Neural cell (in vitro differentiated cells): ENCODE results near the gene PANK1. TPM values are rescaled to one million over a fixed set of nuclear protein-coding genes. Genes with fewer than 3 reads are reported as not detected.

Experiments
- H2AFZ ChIP-seq: fragments of 200-600, 300-800 bp; sonication (generic), shearing (Covaris generic); 2 replicates; pipeline ENCODE4 v1.6.0; 2014; ENCODE audit warnings: low read depth, mild to moderate bottlenecking, antibody characterized with exemption, low read length, moderate library complexity
- H3F3A ChIP-seq: fragments of 200-600 bp; shearing (Covaris generic); 2 replicates; pipeline ENCODE4 v1.6.1; 2016; ENCODE audit warnings: mild to moderate bottlenecking, moderate library complexity, mixed read lengths, antibody characterized with exemption, low read length; ENCODE audit not compliant: insufficient read depth, poor library complexity, severe bottlenecking
- H3K27ac ChIP-seq: fragments of 200-600, 300-800 bp; sonication (generic), shearing (Covaris generic); 2 replicates; pipeline ENCODE4 v1.5.1; 2014; ENCODE audit warnings: mild to moderate bottlenecking, low read length, moderate library complexity
- H3K27me3 ChIP-seq: fragments of 300-800, 200-600 bp; sonication (generic), shearing (Covaris generic); 2 replicates; pipeline ENCODE4 v1.6.0; 2014; ENCODE audit warnings: mild to moderate bottlenecking, low read depth, low read length, moderate library complexity; ENCODE audit not compliant: insufficient read depth
- H3K36me3 ChIP-seq: fragments of 300-800, 200-600 bp; sonication (generic), shearing (Covaris generic); 2 replicates; pipeline ENCODE4 v1.5.1; 2014; ENCODE audit warnings: mild to moderate bottlenecking, antibody characterized with exemption, low read length, moderate library complexity; ENCODE audit not compliant: insufficient read depth
- H3K4me2 ChIP-seq: fragments of 300-800, 200-600 bp; sonication (generic), shearing (Covaris generic); 2 replicates; pipeline ENCODE4 v1.6.0; 2014; ENCODE audit warnings: mild to moderate bottlenecking, low read length
- H3K4me3 ChIP-seq: fragments of 300-800, 200-600 bp; sonication (generic), shearing (Covaris generic); 2 replicates; pipeline ENCODE4 v1.5.1; 2014; ENCODE audit warnings: mild to moderate bottlenecking, low read length, moderate library complexity
- H3K79me2 ChIP-seq: fragments of 200-600 bp; shearing (Covaris generic); replicated peaks from 2 replicates; pipeline ENCODE4 v1.6.0; 2014; ENCODE audit warnings: mild to moderate bottlenecking, low read length, moderate library complexity; ENCODE audit not compliant: insufficient read depth
- H3K9ac ChIP-seq: fragments of 300-800, 200-600 bp; sonication (generic), shearing (Covaris generic); 2 replicates; pipeline ENCODE4 v1.6.1; 2016; ENCODE audit warnings: mild to moderate bottlenecking, low read length, mixed read lengths
- H3K9me2 ChIP-seq: fragments of 200-600 bp; shearing (Covaris generic); 2 replicates; pipeline ENCODE4 v1.6.1; 2016; ENCODE audit warnings: mild to moderate bottlenecking, low read length, mixed read lengths; ENCODE audit not compliant: insufficient read depth
- H3K9me3 ChIP-seq: fragments of 200-600, 300-800 bp; sonication (generic), shearing (Covaris generic); 2 replicates; pipeline ENCODE4 v1.6.1; 2016; ENCODE audit warnings: mild to moderate bottlenecking, mixed run types, low read length, moderate library complexity, mixed read lengths
- H4K20me1 ChIP-seq: fragments of 200-600 bp; shearing (Covaris generic); 2 replicates; pipeline ENCODE4 v1.6.1; 2016; ENCODE audit warnings: mild to moderate bottlenecking, mixed run types; ENCODE audit not compliant: insufficient read depth
- EP300 ChIP-seq: fragments of 450-650 bp; conservative IDR thresholded peaks from 2 replicates; pipeline ENCODE4 v1.6.1; 2014; ENCODE audit warnings: antibody characterized with exemption, mild to moderate bottlenecking, moderate library complexity; ENCODE audit not compliant: poor library complexity, severe bottlenecking
- EZH2 ChIP-seq: fragments of 200-600, 300-800 bp; shearing (Covaris generic), sonication (generic); IDR thresholded peaks from 2 replicates; pipeline ENCODE4 v1.6.1; 2014; ENCODE audit warnings: antibody characterized with exemption, low read length, borderline replicate concordance, mild to moderate bottlenecking; ENCODE audit not compliant: insufficient read depth, poor library complexity, severe bottlenecking
- MXI1 ChIP-seq: fragments of 450-650 bp; conservative IDR thresholded peaks from 2 replicates; pipeline ENCODE4 v1.6.1; 2014; ENCODE audit warnings: antibody characterized with exemption, mild to moderate bottlenecking; ENCODE audit not compliant: poor library complexity, severe bottlenecking
- POLR2AphosphoS5 ChIP-seq: IDR thresholded peaks from 2 replicates; pipeline ENCODE4 v1.6.1; 2012
- RAD21 ChIP-seq: fragments of 450-650 bp; conservative IDR thresholded peaks from 2 replicates; pipeline ENCODE4 v1.6.1; 2014; ENCODE audit warnings: antibody characterized with exemption, mild to moderate bottlenecking, moderate library complexity
- SMC3 ChIP-seq: fragments of 450-650 bp; conservative IDR thresholded peaks from 2 replicates; pipeline ENCODE4 v1.6.1; 2014; ENCODE audit warnings: antibody characterized with exemption, mild to moderate bottlenecking, moderate library complexity; ENCODE audit not compliant: poor library complexity
- TAF1 ChIP-seq: IDR thresholded peaks from 2 replicates; pipeline ENCODE4 v1.6.1; 2012; ENCODE audit warnings: low read depth
- polyA plus RNA-seq: library from polyadenylated mRNA; depleted of rRNA; stranded (reverse); fragments of >200 nt; gene quantifications from 2 replicates; pipeline ENCODE4 v1.2.3, GENCODE V29; 2014
- TF ChIP-seq, protein P1 (sequence below): IDR thresholded peaks from 2 replicates; pipeline ENCODE4 v1.6.1; 2012; ENCODE audit warnings: borderline replicate concordance
- TF ChIP-seq, protein P2 (sequence below): fragments of 450-650 bp; IDR thresholded peaks from 2 replicates; pipeline ENCODE4 v1.5.1; 2014; ENCODE audit warnings: antibody characterized with exemption, mild to moderate bottlenecking, moderate library complexity; ENCODE audit not compliant: poor library complexity, severe bottlenecking

PANK1 gene
- polyA plus RNA-seq, 1 donor from 2014 or later = 15.4 TPM

DNA sequence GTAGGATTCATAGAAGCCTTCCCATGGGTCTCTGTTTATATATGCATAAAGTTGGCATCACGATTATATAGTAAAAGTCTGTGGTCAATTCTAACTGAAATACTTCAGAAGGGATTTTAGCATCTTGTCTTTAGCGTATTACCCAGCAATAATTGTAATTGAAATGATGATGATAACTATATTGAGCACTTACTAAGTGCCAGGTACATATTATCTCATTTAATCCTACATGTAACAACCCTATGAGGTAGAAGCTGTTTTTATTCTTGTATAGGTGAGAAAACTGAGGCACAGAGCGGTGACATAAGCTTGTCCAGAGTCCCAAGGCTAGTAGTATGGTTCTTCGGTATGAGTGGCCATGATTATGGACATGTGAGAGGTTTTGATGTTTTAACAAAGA is 33.8 kb downstream of the PANK1 start:
- Histone ChIP-seq H2AFZ (no peak overlapping the region), H3K4me2 (no peak overlapping the region), H4K20me1 (no peaks in the 10 kb centered on the region), H3K27me3 (no peaks in the 10 kb centered on the region), H3F3A (no peaks in the 10 kb centered on the region), H3K9me2 (no peaks in the 10 kb centered on the region), H3K79me2 (peaks cover 2% of the 10 kb centered on the region), H3K27ac (no peak overlapping the region), H3K9me3 (no peaks in the 10 kb centered on the region), H3K9ac (no peak overlapping the region), H3K4me3 (no peak overlapping the region), H3K36me3 (no peaks in the 10 kb centered on the region)
- TF ChIP-seq, protein P1, sequence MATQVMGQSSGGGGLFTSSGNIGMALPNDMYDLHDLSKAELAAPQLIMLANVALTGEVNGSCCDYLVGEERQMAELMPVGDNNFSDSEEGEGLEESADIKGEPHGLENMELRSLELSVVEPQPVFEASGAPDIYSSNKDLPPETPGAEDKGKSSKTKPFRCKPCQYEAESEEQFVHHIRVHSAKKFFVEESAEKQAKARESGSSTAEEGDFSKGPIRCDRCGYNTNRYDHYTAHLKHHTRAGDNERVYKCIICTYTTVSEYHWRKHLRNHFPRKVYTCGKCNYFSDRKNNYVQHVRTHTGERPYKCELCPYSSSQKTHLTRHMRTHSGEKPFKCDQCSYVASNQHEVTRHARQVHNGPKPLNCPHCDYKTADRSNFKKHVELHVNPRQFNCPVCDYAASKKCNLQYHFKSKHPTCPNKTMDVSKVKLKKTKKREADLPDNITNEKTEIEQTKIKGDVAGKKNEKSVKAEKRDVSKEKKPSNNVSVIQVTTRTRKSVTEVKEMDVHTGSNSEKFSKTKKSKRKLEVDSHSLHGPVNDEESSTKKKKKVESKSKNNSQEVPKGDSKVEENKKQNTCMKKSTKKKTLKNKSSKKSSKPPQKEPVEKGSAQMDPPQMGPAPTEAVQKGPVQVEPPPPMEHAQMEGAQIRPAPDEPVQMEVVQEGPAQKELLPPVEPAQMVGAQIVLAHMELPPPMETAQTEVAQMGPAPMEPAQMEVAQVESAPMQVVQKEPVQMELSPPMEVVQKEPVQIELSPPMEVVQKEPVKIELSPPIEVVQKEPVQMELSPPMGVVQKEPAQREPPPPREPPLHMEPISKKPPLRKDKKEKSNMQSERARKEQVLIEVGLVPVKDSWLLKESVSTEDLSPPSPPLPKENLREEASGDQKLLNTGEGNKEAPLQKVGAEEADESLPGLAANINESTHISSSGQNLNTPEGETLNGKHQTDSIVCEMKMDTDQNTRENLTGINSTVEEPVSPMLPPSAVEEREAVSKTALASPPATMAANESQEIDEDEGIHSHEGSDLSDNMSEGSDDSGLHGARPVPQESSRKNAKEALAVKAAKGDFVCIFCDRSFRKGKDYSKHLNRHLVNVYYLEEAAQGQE = no peak

DNA sequence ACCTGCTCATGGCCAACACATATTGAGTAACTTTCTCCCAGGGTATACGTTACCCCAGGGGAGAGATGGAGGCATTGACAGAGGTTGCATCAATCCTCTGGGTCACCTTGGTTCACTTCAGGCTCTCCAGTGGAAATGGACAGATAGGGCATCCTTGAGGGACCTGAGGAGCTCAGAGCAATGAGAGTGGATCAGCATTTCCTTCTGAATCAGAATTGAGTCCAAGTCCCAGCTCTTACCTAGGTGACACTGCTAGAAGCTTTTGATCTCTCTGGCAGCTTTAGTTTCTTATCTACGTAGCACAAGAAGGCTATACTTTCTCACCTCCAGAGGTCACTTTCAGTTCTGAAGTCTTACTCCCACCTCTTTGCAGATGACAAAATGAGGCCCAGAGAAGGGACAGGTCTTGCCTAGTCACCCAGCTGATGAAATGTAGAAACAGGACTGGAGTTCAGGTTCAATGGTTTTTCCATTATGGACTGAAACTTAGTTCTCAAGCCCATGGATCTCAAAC is 35.2 kb downstream of the PANK1 start:
- H3K4me2 ChIP-seq = no peak overlapping the region
- TF ChIP-seq MXI1 = no peak
- no peak for TF ChIP-seq RAD21
- TF ChIP-seq EP300 = no peak
- no peak for TF ChIP-seq SMC3
- TF ChIP-seq, protein P2, sequence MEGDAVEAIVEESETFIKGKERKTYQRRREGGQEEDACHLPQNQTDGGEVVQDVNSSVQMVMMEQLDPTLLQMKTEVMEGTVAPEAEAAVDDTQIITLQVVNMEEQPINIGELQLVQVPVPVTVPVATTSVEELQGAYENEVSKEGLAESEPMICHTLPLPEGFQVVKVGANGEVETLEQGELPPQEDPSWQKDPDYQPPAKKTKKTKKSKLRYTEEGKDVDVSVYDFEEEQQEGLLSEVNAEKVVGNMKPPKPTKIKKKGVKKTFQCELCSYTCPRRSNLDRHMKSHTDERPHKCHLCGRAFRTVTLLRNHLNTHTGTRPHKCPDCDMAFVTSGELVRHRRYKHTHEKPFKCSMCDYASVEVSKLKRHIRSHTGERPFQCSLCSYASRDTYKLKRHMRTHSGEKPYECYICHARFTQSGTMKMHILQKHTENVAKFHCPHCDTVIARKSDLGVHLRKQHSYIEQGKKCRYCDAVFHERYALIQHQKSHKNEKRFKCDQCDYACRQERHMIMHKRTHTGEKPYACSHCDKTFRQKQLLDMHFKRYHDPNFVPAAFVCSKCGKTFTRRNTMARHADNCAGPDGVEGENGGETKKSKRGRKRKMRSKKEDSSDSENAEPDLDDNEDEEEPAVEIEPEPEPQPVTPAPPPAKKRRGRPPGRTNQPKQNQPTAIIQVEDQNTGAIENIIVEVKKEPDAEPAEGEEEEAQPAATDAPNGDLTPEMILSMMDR = no peak
- TF ChIP-seq, protein P1 = no peak
- TF ChIP-seq TAF1 = no peak
- TF ChIP-seq POLR2AphosphoS5 = no peak
- no peak for TF ChIP-seq EZH2
- no peaks in the 10 kb centered on the region for H3K36me3 ChIP-seq
- no peaks in the 10 kb centered on the region for H3K9me3 ChIP-seq
- no peaks in the 10 kb centered on the region for H3K27me3 ChIP-seq
- H4K20me1 ChIP-seq = no peaks in the 10 kb centered on the region
- H3K9me2 ChIP-seq = no peaks in the 10 kb centered on the region
- no peaks in the 10 kb centered on the region for H3F3A ChIP-seq
- H2AFZ ChIP-seq = no peak overlapping the region
- H3K79me2 ChIP-seq = peaks cover 2% of the 10 kb centered on the region
- H3K9ac ChIP-seq = no peak overlapping the region
- H3K27ac ChIP-seq = no peak overlapping the region
- H3K4me3 ChIP-seq = no peak overlapping the region
